K562 (cell line): ENCODE data around the gene PSORS1C1. TPM values are rescaled to one million over a fixed set of nuclear protein-coding genes. Genes with fewer than 3 reads are reported as not detected.

Source experiments
- CBFB ChIP-seq: sonication (generic); formaldehyde crosslinking; IDR thresholded peaks from 2 replicates; pipeline ENCODE4 v1.4.0; 2020; ENCODE audit warnings: mild to moderate bottlenecking, missing genetic modification reagents
- KLF16 ChIP-seq: IDR thresholded peaks from 2 replicates; pipeline ENCODE4 v1.6.1; 2016; ENCODE audit warnings: antibody characterized with exemption
- ZNF143 ChIP-seq: sonication (generic); formaldehyde crosslinking; IDR thresholded peaks from 2 replicates; pipeline ENCODE4 v1.9.0; 2022; ENCODE audit warnings: mild to moderate bottlenecking, missing genetic modification reagents
- polyA plus RNA-seq, 8 experiments: library from polyadenylated mRNA; depleted of rRNA in 4 of 8; stranded (reverse) in 5 of 8; unstranded in 3 of 8; fragments of >200 nt; fragmentation: Nextera tagmentation in 2 of 8; fragmentation: Illumina TruSeq in 1 of 8; extraction: Ambion mirVana in 2 of 8; extraction: Trizol in 1 of 8; gene quantifications; 2 replicates each; pipeline versions ENCODE4 v1.2.1 to v1.2.3, GENCODE V29; 2011 to 2014; ENCODE audit warnings: inconsistent platforms in 1 of 8, missing spikeins in 1 of 8
- total RNA-seq, 7 experiments: library from RNA; depleted of rRNA in 6 of 7; stranded (reverse); fragments of >200 nt in 6 of 7; fragmentation: Illumina TruSeq in 2 of 7; extraction: Trizol in 2 of 7; gene quantifications; 2 replicates each; pipeline versions ENCODE4 v1.2.1 to v1.2.3, GENCODE V29; 2011 to 2021; ENCODE audit warnings: low replicate concordance in 1 of 7
- TF ChIP-seq, protein P1 (sequence below), 2 experiments: fragments of 450-650 bp in 1 of 2; sonication (generic) in 1 of 2; formaldehyde crosslinking in 1 of 2; IDR thresholded peaks; 2 replicates each; pipeline versions ENCODE4 v1.7.1 to v1.9.0; 2016 to 2022; ENCODE audit warnings: inconsistent platforms in 1 of 2, mild to moderate bottlenecking in 1 of 2, missing genetic modification reagents in 1 of 2
- TF ChIP-seq, protein P2 (sequence below): fragments of 250-450 bp; sonication (Bioruptor Pico); IDR thresholded peaks from 2 replicates; pipeline ENCODE4 v1.9.0; 2021; ENCODE audit warnings: mild to moderate bottlenecking, inconsistent platforms
- TF ChIP-seq, protein P3 (sequence below): fragments of 250-450 bp; sonication (Bioruptor Pico); IDR thresholded peaks from 2 replicates; pipeline ENCODE4 v1.5.0; 2020; ENCODE audit warnings: mild to moderate bottlenecking
- TF ChIP-seq, protein P4 (sequence below): sonication (generic); formaldehyde crosslinking; IDR thresholded peaks from 2 replicates; pipeline ENCODE4 v1.8.1; 2023; ENCODE audit warnings: missing genetic modification reagents, mild to moderate bottlenecking, borderline replicate concordance

Gene PSORS1C1
- total and polyA plus RNA-seq, 9 of the 15 experiments (the other 6 are each of a cell fraction or from before 2014, with no cell fraction given): 0.11 TPM; not detected in 8

DNA sequence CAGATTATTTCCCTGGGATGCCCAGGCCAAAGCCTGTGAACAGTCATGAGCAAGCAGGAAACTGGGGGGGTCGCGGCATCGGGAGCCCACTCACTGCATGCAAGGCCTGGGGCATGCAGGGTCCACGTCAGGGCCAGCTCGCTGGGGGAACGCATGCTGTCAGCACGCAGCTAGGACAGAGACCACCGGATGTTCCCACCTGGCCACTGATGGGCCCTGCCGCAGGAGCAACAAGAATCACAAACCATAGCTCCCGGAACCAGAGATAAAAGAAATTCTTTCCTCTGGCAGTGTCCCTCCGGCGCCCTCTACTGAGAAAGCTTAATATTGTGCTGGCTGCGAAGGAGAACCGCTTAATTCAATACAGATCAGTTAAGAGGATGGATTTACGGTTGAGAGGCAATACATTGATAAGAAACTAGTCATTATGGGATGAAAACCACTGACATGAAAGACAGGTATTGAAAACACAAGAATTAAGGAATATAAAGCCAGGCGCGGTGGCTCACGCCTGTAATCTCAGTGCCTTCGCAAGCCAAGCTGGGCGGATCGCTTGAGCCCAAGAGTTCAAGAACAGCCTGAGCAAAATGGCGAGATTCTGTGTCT lies 34.8 kb upstream of the PSORS1C1 start (continued):
- TF ChIP-seq, protein P1, sequence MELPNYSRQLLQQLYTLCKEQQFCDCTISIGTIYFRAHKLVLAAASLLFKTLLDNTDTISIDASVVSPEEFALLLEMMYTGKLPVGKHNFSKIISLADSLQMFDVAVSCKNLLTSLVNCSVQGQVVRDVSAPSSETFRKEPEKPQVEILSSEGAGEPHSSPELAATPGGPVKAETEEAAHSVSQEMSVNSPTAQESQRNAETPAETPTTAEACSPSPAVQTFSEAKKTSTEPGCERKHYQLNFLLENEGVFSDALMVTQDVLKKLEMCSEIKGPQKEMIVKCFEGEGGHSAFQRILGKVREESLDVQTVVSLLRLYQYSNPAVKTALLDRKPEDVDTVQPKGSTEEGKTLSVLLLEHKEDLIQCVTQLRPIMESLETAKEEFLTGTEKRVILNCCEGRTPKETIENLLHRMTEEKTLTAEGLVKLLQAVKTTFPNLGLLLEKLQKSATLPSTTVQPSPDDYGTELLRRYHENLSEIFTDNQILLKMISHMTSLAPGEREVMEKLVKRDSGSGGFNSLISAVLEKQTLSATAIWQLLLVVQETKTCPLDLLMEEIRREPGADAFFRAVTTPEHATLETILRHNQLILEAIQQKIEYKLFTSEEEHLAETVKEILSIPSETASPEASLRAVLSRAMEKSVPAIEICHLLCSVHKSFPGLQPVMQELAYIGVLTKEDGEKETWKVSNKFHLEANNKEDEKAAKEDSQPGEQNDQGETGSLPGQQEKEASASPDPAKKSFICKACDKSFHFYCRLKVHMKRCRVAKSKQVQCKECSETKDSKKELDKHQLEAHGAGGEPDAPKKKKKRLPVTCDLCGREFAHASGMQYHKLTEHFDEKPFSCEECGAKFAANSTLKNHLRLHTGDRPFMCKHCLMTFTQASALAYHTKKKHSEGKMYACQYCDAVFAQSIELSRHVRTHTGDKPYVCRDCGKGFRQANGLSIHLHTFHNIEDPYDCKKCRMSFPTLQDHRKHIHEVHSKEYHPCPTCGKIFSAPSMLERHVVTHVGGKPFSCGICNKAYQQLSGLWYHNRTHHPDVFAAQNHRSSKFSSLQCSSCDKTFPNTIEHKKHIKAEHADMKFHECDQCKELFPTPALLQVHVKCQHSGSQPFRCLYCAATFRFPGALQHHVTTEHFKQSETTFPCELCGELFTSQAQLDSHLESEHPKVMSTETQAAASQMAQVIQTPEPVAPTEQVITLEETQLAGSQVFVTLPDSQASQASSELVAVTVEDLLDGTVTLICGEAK (IDR thresholded peaks at IDR 0.05): no peak
- TF ChIP-seq, protein P1 (CRISPR knock-in tag; IDR thresholded peaks at IDR 0.05): no peak
- TF ChIP-seq, protein P2, sequence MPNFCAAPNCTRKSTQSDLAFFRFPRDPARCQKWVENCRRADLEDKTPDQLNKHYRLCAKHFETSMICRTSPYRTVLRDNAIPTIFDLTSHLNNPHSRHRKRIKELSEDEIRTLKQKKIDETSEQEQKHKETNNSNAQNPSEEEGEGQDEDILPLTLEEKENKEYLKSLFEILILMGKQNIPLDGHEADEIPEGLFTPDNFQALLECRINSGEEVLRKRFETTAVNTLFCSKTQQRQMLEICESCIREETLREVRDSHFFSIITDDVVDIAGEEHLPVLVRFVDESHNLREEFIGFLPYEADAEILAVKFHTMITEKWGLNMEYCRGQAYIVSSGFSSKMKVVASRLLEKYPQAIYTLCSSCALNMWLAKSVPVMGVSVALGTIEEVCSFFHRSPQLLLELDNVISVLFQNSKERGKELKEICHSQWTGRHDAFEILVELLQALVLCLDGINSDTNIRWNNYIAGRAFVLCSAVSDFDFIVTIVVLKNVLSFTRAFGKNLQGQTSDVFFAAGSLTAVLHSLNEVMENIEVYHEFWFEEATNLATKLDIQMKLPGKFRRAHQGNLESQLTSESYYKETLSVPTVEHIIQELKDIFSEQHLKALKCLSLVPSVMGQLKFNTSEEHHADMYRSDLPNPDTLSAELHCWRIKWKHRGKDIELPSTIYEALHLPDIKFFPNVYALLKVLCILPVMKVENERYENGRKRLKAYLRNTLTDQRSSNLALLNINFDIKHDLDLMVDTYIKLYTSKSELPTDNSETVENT (CRISPR knock-in tag): 0 out of 2 replicates have a peak, but pooled peaks have one; percentile 28
- TF ChIP-seq CBFB (CRISPR knock-in tag) (no peak), ZNF143 (CRISPR knock-in tag) (no peak), KLF16 (0 out of 2 replicates have a peak, but pooled peaks have one; percentile 50)
- TF ChIP-seq, protein P3, sequence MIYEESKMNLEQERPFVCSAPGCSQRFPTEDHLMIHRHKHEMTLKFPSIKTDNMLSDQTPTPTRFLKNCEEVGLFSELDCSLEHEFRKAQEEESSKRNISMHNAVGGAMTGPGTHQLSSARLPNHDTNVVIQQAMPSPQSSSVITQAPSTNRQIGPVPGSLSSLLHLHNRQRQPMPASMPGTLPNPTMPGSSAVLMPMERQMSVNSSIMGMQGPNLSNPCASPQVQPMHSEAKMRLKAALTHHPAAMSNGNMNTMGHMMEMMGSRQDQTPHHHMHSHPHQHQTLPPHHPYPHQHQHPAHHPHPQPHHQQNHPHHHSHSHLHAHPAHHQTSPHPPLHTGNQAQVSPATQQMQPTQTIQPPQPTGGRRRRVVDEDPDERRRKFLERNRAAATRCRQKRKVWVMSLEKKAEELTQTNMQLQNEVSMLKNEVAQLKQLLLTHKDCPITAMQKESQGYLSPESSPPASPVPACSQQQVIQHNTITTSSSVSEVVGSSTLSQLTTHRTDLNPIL (CRISPR knock-in tag): no peak
- TF ChIP-seq, protein P4, sequence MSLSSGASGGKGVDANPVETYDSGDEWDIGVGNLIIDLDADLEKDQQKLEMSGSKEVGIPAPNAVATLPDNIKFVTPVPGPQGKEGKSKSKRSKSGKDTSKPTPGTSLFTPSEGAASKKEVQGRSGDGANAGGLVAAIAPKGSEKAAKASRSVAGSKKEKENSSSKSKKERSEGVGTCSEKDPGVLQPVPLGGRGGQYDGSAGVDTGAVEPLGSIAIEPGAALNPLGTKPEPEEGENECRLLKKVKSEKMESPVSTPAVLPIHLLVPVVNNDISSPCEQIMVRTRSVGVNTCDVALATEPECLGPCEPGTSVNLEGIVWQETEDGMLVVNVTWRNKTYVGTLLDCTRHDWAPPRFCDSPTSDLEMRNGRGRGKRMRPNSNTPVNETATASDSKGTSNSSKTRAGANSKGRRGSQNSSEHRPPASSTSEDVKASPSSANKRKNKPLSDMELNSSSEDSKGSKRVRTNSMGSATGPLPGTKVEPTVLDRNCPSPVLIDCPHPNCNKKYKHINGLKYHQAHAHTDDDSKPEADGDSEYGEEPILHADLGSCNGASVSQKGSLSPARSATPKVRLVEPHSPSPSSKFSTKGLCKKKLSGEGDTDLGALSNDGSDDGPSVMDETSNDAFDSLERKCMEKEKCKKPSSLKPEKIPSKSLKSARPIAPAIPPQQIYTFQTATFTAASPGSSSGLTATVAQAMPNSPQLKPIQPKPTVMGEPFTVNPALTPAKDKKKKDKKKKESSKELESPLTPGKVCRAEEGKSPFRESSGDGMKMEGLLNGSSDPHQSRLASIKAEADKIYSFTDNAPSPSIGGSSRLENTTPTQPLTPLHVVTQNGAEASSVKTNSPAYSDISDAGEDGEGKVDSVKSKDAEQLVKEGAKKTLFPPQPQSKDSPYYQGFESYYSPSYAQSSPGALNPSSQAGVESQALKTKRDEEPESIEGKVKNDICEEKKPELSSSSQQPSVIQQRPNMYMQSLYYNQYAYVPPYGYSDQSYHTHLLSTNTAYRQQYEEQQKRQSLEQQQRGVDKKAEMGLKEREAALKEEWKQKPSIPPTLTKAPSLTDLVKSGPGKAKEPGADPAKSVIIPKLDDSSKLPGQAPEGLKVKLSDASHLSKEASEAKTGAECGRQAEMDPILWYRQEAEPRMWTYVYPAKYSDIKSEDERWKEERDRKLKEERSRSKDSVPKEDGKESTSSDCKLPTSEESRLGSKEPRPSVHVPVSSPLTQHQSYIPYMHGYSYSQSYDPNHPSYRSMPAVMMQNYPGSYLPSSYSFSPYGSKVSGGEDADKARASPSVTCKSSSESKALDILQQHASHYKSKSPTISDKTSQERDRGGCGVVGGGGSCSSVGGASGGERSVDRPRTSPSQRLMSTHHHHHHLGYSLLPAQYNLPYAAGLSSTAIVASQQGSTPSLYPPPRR (CRISPR knock-in tag): no peak
